GM18907 (cell line): ENCODE data around the gene UBR1.
"Not testable (repeated sequence)": the region's sequence is repeated elsewhere in the genome, so short reads cannot be mapped to it uniquely, and the experiment has no call there.

Experiments used
- ATAC-seq: cut with Tn5 transposase; IDR thresholded peaks from one replicate; pipeline ENCODE4 v1.9.1; 2021; ENCODE audit warnings: mild to moderate bottlenecking, moderate library complexity; ENCODE audit not compliant: unreplicated experiment

UBR1 gene

GRCh38 chr15:42919308-42919707, 186.5 kb downstream of the UBR1 start:
- no peak for ATAC-seq

DNA sequence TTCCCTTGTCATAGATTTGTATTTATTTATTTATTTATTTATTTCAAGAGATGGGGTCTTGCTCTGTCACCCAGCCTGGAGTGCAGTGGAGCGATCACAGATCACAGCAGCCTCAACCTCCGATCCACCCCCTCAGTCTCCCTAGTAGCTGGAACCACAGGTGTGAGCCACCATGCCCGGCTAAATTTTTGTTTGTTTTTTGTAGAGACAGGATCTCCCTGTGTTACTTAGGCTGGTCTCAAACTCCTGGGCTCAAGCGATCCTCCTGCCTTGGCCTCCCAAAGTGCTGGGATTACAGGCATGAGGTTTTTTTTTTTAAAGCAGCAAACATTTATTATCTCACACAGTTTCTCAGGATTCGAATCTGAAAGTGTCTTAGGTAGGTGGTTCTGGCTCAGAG, 187.8 kb downstream of the UBR1 start:
- ATAC-seq: no peak

DNA sequence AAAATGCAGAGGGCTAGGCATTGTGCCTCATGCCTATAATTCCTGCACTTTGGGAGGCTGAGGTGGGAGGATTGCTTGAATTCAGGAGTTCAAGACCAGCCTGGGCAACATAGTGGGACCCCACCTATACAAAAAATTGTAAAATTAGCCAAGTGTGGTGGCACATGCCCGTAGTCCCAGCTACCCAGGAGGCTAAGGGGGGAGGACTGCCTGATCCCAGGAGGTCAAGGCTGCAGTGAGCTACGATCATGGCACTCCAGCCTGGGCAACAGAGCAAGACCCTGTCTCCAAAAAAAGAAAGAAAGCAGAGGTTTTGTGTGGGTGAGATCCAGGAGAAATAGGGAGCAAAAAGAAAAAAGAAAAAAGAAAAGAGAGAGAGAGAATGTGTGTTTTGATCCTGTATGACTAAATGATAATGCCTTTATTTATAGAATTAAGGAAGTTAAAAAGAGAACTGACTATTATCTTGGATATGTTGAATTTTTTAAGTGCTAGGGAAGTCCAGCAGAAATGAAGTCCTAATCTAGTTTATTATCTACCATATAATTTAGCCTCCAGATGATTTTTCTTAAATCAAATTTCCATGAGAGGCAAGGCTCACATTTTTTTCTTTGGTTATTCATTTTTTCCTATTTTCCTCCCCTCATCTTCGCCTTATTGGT, 190.1 kb downstream of the UBR1 start:
- ATAC-seq: no peak

GRCh38 chr15:42914728-42915497, 190.9 kb downstream of the UBR1 start:
- ATAC-seq: no peak

GRCh38 chr15:42911058-42911592, 194.7 kb downstream of the UBR1 start:
- no peak for ATAC-seq

DNA sequence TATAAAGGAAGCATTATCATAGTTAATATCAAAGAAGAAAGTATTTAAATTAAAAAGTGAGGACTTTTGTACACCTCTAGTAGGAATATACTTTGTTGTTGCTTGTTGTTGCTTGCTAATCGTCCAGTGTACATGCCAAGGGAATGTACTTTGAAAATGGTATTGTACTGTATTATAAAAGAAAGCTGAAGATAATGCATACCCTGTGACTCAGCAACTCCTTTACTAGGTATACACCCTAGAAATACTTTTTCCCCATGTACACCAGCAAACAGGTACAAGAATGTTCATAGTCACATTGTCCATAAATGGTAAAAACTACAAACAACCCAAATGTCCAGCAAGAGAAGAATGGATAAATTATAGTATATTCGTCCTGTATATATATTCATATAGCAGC, 197.3 kb downstream of the UBR1 start:
- no peak for ATAC-seq

GRCh38 chr15:42903388-42904324, 202.2 kb downstream of the UBR1 start:
- no peak for ATAC-seq

- not testable (repeated sequence) for ATAC-seq
Observed at GRCh38 chr15:42893911-42894310, 211.9 kb downstream of the UBR1 start.
